Measurements from ENCODE around the gene PPM1N.
A peak's percentile ranks its signal among the peaks of the same experiment; 100 is the strongest.

PPM1N gene

DNA sequence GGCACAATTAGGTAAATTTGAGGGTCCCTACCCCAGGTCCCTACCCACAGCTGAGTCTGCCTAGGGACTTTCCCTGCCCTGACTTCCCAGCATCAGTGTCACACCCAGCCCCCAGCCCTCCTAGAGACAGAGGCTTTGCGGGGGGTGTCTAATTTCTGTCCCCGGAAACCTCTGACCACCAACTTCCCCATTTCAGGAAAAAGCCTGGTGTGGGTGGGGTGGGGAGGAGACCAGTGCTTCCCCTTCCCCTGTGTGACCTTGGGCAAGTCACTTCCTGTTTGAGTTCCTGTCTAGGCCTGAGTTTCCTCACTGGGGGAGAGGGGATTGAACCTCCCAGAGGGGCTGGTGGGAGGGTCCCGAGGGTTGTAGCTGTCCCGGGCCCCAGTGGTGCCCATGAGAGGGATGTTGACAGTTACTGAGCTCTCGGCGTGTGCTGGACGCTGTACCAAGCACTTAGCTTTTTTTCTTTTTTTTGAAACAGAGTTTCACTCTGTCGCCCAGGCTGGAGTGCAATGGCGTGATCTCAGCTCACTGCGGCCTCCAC lies 16.9 kb downstream of the PPM1N start:
- TF ChIP-seq POLR2A (IDR thresholded peaks at IDR 0.05; ENCODE audit: low read length) = no peak
- TF ChIP-seq GATA1 (IDR thresholded peaks at IDR 0.05; ENCODE audit: low read depth, low read length) = no peak
- no peak for DNase-seq

DNA sequence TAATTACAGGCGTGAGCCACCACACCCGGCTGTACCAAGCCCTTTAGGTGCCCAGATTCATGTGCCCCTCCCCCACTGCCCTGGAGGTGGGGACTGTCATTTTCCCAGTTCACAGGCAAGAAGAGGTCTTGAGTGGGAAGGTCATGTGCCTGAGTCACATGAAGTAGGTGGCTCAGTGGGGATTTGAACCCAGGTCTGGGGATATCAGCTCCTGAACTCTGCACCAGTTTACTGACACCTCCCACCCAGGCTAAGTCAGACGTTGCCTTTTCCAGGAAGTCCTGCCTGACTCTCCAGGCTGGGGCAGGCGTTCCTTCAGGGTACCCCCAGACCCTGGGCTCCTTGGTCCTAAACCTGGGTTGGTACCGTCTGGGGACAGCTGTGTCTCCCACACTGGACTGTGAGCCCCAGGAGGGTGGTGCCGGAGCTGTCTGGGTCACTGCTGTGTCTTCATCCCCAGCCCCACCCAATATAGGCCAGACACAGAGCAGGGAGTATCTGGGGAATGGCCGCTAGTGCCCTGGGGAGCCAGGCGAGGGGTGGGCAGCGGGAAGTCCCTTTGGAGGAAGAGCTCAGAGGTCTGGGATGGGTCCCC lies 17.7 kb downstream of the PPM1N start:
- TF ChIP-seq GATA1 (IDR thresholded peaks at IDR 0.05; ENCODE audit: low read depth, low read length) = no peak
- TF ChIP-seq POLR2A (IDR thresholded peaks at IDR 0.05; ENCODE audit: low read length) = no peak
- no peak for DNase-seq

DNA sequence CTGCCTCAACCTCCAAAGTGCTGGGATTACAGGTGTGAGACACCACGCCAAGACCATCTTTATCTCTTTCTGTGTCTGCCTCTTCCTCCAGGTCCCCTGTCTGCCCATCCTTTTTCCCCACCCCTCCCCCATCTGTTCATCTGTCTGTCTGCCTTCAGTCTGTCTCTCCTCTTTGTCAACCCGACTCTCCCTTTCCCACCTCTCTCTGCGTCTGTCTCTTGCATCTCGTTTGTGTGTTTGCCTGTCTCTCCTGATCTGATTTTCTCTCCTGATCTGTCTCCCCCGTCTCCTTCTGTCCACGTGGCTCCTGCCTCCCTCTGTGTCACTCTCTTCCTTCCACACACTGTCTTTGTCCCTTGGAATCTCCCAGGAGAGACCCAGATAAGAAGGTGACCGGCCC lies 19.0 kb downstream of the PPM1N start:
- no peak for TF ChIP-seq POLR2A (IDR thresholded peaks at IDR 0.05; ENCODE audit: low read length)
- no peak for TF ChIP-seq GATA1 (IDR thresholded peaks at IDR 0.05; ENCODE audit: low read depth, low read length)
- DNase-seq = no peak

DNA sequence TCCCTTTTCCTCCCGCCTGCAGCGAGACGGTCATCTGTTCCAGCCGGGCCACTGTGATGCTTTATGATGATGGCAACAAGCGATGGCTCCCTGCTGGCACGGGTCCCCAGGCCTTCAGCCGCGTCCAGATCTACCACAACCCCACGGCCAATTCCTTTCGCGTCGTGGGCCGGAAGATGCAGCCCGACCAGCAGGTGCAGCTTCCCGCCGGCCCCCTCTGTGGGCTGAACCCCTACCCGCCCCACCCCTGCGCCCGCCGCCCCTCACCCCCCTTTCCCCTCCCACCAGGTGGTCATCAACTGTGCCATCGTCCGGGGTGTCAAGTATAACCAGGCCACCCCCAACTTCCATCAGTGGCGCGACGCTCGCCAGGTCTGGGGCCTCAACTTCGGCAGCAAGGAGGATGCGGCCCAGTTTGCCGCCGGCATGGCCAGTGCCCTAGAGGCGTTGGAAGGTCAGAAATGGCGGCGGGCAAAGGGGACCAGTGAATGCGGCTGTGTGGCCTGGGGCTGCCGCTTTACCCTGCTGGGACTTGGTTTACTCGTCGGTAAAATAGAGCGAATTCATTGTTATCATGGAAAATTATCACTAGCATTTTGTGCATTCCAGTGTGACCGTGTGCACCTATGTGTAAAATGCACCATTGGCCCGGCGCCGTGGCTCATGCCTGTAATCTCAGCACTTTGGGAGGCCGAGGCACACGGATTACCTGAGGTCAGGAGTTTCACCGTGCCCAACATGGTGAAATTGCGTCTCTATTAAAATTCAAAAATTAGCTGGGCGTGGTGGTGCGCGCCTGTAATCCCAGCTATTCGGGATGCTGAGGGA lies 19.6 kb downstream of the PPM1N start:
- TF ChIP-seq POLR2A (IDR thresholded peaks at IDR 0.05; ENCODE audit: low read length) (no peak), GATA1 (IDR thresholded peaks at IDR 0.05; ENCODE audit: low read depth, low read length) (no peak)
- no peak for DNase-seq

DNA sequence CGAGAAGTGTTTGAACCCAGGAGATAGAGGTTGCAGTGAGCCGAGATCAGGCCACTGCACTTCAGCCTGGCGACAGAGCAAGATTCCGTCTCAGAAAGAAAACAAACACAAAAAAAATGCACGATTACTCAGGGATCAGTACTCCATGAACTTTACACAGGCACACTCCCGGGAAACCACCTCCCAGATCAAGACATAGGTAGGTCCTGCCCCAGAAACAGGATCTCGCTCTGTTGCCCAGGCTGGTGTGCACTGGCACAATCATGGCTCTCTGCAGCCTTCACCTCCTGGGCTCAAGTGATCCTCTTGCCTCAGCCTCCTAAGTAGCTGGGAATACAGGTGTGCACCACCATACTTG lies 20.2 kb downstream of the PPM1N start:
- TF ChIP-seq GATA1 (IDR thresholded peaks at IDR 0.05; ENCODE audit: low read depth, low read length) (no peak), POLR2A (IDR thresholded peaks at IDR 0.05; ENCODE audit: low read length) (no peak)
- DNase-seq = no peak

DNA sequence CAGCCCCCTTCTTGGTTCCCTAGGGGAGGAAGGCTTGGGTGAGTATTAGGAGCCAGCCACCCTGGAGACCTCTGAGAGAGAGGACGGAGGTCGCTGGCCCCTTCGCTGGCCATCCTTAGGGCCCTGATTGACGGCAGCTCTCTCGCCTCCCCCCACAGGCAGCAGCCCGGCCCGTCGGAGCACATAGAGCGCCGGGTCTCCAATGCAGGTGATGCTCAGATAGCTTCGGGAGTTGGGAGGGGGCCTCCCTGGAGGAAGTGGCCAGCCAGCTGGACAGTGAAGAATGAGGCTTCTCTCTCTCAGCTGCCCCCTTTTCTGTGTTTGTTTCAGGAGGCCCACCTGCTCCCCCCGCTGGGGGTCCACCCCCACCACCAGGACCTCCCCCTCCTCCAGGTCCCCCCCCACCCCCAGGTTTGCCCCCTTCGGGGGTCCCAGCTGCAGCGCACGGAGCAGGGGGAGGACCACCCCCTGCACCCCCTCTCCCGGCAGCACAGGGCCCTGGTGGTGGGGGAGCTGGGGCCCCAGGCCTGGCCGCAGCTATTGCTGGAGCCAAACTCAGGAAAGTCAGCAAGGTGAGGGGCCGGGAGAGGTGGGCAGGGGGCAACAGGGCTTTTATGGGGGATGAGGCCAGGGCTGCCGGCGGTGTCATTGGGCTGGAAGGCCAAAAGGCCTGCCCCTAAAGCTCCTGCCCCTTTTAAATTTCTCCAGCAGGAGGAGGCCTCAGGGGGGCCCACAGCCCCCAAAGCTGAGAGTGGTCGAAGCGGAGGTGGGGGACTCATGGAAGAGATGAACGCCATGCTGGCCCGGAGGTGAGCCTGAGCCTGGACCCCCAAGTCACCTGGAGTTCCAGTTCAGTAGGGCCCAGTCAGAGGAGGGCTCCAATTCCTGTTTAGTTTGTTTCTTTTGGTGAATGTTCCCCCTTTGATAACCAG lies 24.0 kb downstream of the PPM1N start:
- DNase-seq = no peak
- TF ChIP-seq POLR2A (IDR thresholded peaks at IDR 0.05; ENCODE audit: low read length) (no peak), GATA1 (IDR thresholded peaks at IDR 0.05; ENCODE audit: low read depth, low read length) (no peak)

DNA sequence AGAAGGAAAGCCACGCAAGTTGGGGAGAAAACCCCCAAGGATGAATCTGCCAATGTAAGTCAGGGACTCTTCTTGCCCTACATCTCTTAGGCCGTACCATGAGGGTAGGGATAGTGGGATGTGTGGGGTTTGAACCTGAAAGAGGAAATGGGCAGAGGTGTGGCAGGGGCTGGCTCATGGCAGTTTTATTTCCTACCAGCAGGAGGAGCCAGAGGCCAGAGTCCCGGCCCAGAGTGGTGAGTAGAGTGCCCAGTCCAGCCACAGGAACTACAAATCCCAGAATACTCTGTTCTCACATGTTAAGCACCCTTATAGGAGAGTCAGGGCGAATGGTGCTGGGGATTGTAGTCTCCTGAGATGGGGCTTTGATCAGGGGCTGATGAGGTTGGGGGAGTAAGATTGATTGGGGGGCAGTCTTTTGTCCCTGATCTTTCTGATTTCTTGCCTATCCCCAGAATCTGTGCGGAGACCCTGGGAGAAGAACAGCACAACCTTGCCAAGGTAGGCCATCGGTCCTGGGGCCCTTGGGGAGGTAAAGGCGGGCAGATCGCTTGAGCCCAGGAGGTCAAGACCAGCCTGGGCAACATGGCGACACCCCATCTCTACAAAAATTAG lies 25.5 kb downstream of the PPM1N start:
- TF ChIP-seq POLR2A (IDR thresholded peaks at IDR 0.05; ENCODE audit: low read length) (no peak), GATA1 (IDR thresholded peaks at IDR 0.05; ENCODE audit: low read depth, low read length) (no peak)
- DNase-seq = peak; percentile 88 to 94

DNA sequence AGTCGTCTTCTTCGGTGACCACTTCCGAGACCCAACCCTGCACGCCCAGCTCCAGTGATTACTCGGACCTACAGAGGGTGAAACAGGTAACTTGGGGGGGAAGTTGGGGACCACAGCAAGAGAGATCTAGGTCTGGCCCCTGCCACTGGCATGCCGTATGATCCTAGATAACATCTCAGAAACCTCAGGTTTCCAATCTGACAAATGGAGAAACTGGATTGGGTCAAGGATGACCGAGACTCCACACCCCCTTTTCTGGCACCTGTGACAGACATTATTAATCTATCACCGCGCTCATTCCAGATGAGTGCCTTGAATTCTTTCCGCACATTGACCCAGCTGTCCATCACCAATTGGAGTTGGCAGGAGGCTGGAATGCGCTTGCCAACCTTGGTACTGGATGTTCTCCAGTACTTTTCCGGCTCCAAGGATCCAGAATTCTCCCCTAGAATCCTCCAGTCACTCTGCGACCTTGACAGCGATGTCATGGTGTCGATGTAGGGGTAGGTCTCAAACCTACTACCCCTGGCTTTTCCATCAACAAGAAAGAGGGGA lies 26.4 kb downstream of the PPM1N start:
- no peak for TF ChIP-seq GATA1 (IDR thresholded peaks at IDR 0.05; ENCODE audit: low read depth, low read length)
- no peak for DNase-seq

DNA sequence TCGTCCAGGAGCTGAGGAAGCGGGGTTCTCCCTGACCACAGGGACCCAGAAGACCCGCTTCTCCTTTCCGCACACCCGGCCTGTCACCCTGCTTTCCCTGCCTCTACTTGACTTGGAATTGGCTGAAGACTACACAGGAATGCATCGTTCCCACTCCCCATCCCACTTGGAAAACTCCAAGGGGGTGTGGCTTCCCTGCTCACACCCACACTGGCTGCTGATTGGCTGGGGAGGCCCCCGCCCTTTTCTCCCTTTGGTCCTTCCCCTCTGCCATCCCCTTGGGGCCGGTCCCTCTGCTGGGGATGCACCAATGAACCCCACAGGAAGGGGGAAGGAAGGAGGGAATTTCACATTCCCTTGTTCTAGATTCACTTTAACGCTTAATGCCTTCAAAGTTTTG lies 27.9 kb downstream of the PPM1N start:
- peak in 1 of 2 experiments; percentile 17 for DNase-seq

DNA sequence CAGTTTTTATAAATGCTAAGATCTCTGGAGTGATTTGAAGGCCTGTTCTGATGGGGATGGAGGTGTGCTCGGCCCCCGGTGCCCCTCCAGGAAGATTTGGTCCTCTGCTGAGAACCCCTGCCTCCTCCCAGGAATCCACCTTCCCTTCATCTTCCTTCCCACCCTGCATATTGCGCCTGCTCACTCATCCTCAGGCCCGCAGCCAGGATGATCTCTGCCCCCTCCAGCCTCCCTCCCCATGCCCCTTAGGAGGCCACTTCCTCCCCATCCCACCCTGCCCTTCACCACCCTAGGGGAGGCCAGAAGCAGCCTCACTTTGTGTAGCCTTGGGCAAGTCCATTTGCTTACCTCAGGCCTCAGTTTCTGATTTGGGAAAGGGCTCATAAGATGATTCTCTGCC lies 28.7 kb downstream of the PPM1N start:
- TF ChIP-seq GATA1 (IDR thresholded peaks at IDR 0.05; ENCODE audit: low read depth, low read length) = no peak
- no peak for DNase-seq

More for the DNA sequence above, 27.9 kb downstream of the PPM1N start:
- TF ChIP-seq POLR2A (IDR thresholded peaks at IDR 0.05; ENCODE audit: low read length) = no peak
- TF ChIP-seq GATA1 (IDR thresholded peaks at IDR 0.05; ENCODE audit: low read depth, low read length) = no peak

DNA sequence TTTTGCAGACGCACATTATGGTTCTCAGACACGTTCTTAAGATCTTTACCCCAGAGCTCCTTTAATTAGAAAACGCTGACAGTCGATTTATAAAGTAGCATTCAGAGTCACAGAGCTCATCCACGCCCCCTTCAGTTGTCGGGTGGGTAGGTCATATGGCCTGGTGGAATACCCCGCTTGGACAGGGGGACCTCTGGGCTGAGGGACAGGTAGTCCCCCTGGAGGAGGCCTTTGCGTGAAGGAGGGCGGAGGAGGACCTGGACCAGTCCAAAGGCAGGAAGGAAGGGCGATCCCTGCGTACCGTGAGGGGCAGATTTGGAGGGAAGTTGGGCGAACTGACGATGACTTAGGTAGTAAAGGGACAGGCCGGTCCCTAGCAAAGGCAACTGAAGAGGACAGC lies 29.5 kb downstream of the PPM1N start:
- DNase-seq = no peak
- TF ChIP-seq GATA1 (IDR thresholded peaks at IDR 0.05; ENCODE audit: low read depth, low read length) (no peak), POLR2A (IDR thresholded peaks at IDR 0.05; ENCODE audit: low read length) (no peak)

DNA sequence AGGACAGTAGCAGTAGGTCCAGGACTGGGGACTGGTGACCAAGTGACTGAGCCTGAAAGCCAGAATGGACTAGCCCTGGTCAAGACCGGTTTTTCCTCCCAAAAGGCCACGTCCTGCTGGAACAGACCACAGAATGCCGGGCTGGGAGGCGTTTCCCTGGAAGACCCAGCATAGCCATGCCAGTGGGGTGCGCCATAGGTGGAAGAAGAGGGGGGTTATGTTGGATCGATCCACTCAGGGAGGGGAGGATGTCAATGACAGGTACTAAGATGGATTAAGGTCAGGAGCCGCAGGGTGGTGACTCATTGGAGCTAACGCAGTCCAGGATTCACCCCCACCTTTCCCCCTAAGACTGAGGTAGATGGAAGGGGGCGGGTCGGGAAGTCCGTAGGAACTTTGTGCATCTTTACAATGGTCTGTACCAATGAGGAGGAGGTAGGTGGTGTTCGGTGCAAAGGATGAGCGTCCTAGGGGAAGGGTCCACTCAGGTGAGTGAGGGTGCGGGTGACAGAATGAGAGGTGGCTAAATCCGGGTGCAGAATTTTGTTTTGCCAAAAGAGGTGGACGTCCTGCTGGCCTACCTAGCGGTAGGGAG lies 30.0 kb downstream of the PPM1N start:
- DNase-seq = no peak
- no peak for TF ChIP-seq POLR2A (IDR thresholded peaks at IDR 0.05; ENCODE audit: low read length)
- no peak for TF ChIP-seq GATA1 (IDR thresholded peaks at IDR 0.05; ENCODE audit: low read depth, low read length)

Data from erythroblast (primary cell).